ENCODE measurements around the gene COG5. TPM values are rescaled to one million over a fixed set of nuclear protein-coding genes. Genes with fewer than 3 reads are reported as not detected.

Gene COG5
- total and polyA plus RNA-seq, 2 of the 8 experiments (the other 6 are each of a cell fraction or from before 2014, with no cell fraction given), result 10.5 to 28.1 TPM

DNA sequence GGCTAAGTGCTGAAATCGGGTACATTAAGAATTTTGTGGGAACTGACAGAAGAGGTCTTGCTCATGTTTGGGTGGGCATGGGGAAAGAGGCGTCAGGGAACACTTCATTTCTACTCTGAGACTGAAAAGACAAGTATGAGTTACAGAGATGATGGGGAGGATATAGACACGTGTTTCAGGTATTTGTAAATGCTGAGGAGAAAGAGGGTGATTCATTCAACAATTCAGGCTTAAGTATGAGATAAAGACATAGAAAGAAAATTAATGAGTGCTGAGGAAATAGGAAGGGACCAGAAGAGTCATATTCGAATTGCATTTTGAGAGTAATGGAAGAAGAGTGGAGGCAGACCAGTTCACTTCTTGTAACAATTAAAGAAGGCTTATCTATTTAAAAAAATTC is 251.3 kb downstream of the COG5 start (continued):
- TF ChIP-seq, protein P1, sequence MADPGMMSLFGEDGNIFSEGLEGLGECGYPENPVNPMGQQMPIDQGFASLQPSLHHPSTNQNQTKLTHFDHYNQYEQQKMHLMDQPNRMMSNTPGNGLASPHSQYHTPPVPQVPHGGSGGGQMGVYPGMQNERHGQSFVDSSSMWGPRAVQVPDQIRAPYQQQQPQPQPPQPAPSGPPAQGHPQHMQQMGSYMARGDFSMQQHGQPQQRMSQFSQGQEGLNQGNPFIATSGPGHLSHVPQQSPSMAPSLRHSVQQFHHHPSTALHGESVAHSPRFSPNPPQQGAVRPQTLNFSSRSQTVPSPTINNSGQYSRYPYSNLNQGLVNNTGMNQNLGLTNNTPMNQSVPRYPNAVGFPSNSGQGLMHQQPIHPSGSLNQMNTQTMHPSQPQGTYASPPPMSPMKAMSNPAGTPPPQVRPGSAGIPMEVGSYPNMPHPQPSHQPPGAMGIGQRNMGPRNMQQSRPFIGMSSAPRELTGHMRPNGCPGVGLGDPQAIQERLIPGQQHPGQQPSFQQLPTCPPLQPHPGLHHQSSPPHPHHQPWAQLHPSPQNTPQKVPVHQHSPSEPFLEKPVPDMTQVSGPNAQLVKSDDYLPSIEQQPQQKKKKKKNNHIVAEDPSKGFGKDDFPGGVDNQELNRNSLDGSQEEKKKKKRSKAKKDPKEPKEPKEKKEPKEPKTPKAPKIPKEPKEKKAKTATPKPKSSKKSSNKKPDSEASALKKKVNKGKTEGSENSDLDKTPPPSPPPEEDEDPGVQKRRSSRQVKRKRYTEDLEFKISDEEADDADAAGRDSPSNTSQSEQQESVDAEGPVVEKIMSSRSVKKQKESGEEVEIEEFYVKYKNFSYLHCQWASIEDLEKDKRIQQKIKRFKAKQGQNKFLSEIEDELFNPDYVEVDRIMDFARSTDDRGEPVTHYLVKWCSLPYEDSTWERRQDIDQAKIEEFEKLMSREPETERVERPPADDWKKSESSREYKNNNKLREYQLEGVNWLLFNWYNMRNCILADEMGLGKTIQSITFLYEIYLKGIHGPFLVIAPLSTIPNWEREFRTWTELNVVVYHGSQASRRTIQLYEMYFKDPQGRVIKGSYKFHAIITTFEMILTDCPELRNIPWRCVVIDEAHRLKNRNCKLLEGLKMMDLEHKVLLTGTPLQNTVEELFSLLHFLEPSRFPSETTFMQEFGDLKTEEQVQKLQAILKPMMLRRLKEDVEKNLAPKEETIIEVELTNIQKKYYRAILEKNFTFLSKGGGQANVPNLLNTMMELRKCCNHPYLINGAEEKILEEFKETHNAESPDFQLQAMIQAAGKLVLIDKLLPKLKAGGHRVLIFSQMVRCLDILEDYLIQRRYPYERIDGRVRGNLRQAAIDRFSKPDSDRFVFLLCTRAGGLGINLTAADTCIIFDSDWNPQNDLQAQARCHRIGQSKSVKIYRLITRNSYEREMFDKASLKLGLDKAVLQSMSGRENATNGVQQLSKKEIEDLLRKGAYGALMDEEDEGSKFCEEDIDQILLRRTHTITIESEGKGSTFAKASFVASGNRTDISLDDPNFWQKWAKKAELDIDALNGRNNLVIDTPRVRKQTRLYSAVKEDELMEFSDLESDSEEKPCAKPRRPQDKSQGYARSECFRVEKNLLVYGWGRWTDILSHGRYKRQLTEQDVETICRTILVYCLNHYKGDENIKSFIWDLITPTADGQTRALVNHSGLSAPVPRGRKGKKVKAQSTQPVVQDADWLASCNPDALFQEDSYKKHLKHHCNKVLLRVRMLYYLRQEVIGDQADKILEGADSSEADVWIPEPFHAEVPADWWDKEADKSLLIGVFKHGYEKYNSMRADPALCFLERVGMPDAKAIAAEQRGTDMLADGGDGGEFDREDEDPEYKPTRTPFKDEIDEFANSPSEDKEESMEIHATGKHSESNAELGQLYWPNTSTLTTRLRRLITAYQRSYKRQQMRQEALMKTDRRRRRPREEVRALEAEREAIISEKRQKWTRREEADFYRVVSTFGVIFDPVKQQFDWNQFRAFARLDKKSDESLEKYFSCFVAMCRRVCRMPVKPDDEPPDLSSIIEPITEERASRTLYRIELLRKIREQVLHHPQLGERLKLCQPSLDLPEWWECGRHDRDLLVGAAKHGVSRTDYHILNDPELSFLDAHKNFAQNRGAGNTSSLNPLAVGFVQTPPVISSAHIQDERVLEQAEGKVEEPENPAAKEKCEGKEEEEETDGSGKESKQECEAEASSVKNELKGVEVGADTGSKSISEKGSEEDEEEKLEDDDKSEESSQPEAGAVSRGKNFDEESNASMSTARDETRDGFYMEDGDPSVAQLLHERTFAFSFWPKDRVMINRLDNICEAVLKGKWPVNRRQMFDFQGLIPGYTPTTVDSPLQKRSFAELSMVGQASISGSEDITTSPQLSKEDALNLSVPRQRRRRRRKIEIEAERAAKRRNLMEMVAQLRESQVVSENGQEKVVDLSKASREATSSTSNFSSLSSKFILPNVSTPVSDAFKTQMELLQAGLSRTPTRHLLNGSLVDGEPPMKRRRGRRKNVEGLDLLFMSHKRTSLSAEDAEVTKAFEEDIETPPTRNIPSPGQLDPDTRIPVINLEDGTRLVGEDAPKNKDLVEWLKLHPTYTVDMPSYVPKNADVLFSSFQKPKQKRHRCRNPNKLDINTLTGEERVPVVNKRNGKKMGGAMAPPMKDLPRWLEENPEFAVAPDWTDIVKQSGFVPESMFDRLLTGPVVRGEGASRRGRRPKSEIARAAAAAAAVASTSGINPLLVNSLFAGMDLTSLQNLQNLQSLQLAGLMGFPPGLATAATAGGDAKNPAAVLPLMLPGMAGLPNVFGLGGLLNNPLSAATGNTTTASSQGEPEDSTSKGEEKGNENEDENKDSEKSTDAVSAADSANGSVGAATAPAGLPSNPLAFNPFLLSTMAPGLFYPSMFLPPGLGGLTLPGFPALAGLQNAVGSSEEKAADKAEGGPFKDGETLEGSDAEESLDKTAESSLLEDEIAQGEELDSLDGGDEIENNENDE (IDR thresholded peaks at IDR 0.05; ENCODE audit: insufficient replicate concordance, low read length), result no peak
- TF ChIP-seq KDM1A (IDR thresholded peaks at IDR 0.05; ENCODE audit: borderline replicate concordance, low read length), result no peak
- no peak for TF ChIP-seq CEBPB (IDR thresholded peaks at IDR 0.05; ENCODE audit: low read depth, low read length)
- TF ChIP-seq, protein P2, sequence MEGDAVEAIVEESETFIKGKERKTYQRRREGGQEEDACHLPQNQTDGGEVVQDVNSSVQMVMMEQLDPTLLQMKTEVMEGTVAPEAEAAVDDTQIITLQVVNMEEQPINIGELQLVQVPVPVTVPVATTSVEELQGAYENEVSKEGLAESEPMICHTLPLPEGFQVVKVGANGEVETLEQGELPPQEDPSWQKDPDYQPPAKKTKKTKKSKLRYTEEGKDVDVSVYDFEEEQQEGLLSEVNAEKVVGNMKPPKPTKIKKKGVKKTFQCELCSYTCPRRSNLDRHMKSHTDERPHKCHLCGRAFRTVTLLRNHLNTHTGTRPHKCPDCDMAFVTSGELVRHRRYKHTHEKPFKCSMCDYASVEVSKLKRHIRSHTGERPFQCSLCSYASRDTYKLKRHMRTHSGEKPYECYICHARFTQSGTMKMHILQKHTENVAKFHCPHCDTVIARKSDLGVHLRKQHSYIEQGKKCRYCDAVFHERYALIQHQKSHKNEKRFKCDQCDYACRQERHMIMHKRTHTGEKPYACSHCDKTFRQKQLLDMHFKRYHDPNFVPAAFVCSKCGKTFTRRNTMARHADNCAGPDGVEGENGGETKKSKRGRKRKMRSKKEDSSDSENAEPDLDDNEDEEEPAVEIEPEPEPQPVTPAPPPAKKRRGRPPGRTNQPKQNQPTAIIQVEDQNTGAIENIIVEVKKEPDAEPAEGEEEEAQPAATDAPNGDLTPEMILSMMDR (IDR thresholded peaks at IDR 0.05; ENCODE audit: control extremely low read depth in 1 of 3, insufficient read depth in 1 of 3, low read depth in 1 of 3, low read length in 3 of 3), result no peak
